OCI-LY1 (cell line): ENCODE data around the gene CNTNAP2.

Source experiments
- H2AFZ ChIP-seq: fragments of 200-600 bp; sonication (generic), shearing (Covaris generic); 2 replicates; pipeline ENCODE4 v1.6.0; 2014; ENCODE audit warnings: antibody characterized with exemption, mild to moderate bottlenecking, low read length
- H3F3A ChIP-seq: fragments of 200-600 bp; sonication (generic), shearing (Covaris generic); 2 replicates; pipeline ENCODE4 v1.6.0; 2014; ENCODE audit warnings: mild to moderate bottlenecking, antibody characterized with exemption, low read length, moderate library complexity; ENCODE audit not compliant: insufficient read depth
- H3K27ac ChIP-seq: fragments of 200-600 bp; sonication (generic); 2 replicates; pipeline ENCODE4 v1.5.1; 2014; ENCODE audit warnings: low read length, mixed run types, mild to moderate bottlenecking, low read depth; ENCODE audit not compliant: poor library complexity, severe bottlenecking
- H3K27me3 ChIP-seq: fragments of 200-600 bp; sonication (generic); 2 replicates; pipeline ENCODE4 v1.6.0; 2014; ENCODE audit warnings: antibody characterized with exemption, mild to moderate bottlenecking, low read length, moderate library complexity; ENCODE audit not compliant: insufficient read depth
- H3K36me3 ChIP-seq: fragments of 200-600 bp; sonication (generic); 2 replicates; pipeline ENCODE4 v1.6.1; 2014; ENCODE audit warnings: mild to moderate bottlenecking, antibody characterized with exemption, low read length, moderate library complexity, mixed read lengths; ENCODE audit not compliant: insufficient read depth
- H3K4me1 ChIP-seq: fragments of 200-600 bp; sonication (generic); 2 replicates; pipeline ENCODE4 v1.5.1; 2014; ENCODE audit warnings: mild to moderate bottlenecking, low read length, moderate library complexity; ENCODE audit not compliant: insufficient read depth, severe bottlenecking
- H3K4me2 ChIP-seq: fragments of 200-600 bp; sonication (generic), shearing (Covaris generic); 2 replicates; pipeline ENCODE4 v1.6.1; 2014; ENCODE audit warnings: low read length
- H3K4me3 ChIP-seq: fragments of 200-600 bp; sonication (generic); 2 replicates; pipeline ENCODE4 v1.5.1; 2014; ENCODE audit warnings: low read length, low read depth, mild to moderate bottlenecking, mixed read lengths; ENCODE audit not compliant: poor library complexity, severe bottlenecking
- H3K79me2 ChIP-seq: fragments of 200-600 bp; shearing (Covaris generic); 2 replicates; pipeline ENCODE4 v1.6.1; 2016; ENCODE audit warnings: mixed run types, low read length, mixed read lengths; ENCODE audit not compliant: insufficient read depth
- H3K9ac ChIP-seq: fragments of 200-600 bp; sonication (generic), shearing (Covaris generic); 2 replicates; pipeline ENCODE4 v1.6.1; 2014; ENCODE audit warnings: mild to moderate bottlenecking, low read length, mixed read lengths
- H3K9me2 ChIP-seq: fragments of 200-600 bp; sonication (generic), shearing (Covaris generic); 2 replicates; pipeline ENCODE4 v1.6.1; 2014; ENCODE audit warnings: low read depth, mild to moderate bottlenecking, low read length, mixed read lengths
- H3K9me3 ChIP-seq: fragments of 200-600 bp; shearing (Covaris generic); 2 replicates; pipeline ENCODE4 v1.6.1; 2014; ENCODE audit warnings: low read length, mixed read lengths
- H4K20me1 ChIP-seq: fragments of 200-600 bp; sonication (generic), shearing (Covaris generic); 2 replicates; pipeline ENCODE4 v1.6.0; 2016; ENCODE audit warnings: mild to moderate bottlenecking, low read length; ENCODE audit not compliant: insufficient read depth
- EZH2 ChIP-seq: fragments of 200-600 bp; sonication (generic), shearing (Covaris generic); IDR thresholded peaks from 2 replicates; pipeline ENCODE4 v1.8.0; 2017; ENCODE audit warnings: borderline replicate concordance, mixed run types, mild to moderate bottlenecking, antibody characterized with exemption, low read length, moderate library complexity, mixed read lengths
- TF ChIP-seq, protein P1 (sequence below): fragments of 200-600 bp; sonication (generic), shearing (Covaris generic); IDR thresholded peaks from 2 replicates; pipeline ENCODE4 v1.5.1; 2017; ENCODE audit warnings: mild to moderate bottlenecking, antibody characterized with exemption, low read length, moderate library complexity, mixed read lengths

The CNTNAP2 gene

GRCh38 chr7:147878912-147879661 is 1762.5 kb downstream of the CNTNAP2 start:
- no peaks in the 10 kb centered on the region for H3K9me3 ChIP-seq
- no peak overlapping the region for H3K4me2 ChIP-seq
- no peaks in the 10 kb centered on the region for H3K36me3 ChIP-seq
- H3K4me3 ChIP-seq: no peak overlapping the region
- H3K4me1 ChIP-seq: no peaks in the 10 kb centered on the region
- H3K27ac ChIP-seq: no peak overlapping the region
- no peaks in the 10 kb centered on the region for H3K27me3 ChIP-seq
- no peaks in the 10 kb centered on the region for H3K79me2 ChIP-seq
- H3K9me2 ChIP-seq: no peaks in the 10 kb centered on the region
- H4K20me1 ChIP-seq: no peaks in the 10 kb centered on the region
- no peak for TF ChIP-seq EZH2
- TF ChIP-seq, protein P1, sequence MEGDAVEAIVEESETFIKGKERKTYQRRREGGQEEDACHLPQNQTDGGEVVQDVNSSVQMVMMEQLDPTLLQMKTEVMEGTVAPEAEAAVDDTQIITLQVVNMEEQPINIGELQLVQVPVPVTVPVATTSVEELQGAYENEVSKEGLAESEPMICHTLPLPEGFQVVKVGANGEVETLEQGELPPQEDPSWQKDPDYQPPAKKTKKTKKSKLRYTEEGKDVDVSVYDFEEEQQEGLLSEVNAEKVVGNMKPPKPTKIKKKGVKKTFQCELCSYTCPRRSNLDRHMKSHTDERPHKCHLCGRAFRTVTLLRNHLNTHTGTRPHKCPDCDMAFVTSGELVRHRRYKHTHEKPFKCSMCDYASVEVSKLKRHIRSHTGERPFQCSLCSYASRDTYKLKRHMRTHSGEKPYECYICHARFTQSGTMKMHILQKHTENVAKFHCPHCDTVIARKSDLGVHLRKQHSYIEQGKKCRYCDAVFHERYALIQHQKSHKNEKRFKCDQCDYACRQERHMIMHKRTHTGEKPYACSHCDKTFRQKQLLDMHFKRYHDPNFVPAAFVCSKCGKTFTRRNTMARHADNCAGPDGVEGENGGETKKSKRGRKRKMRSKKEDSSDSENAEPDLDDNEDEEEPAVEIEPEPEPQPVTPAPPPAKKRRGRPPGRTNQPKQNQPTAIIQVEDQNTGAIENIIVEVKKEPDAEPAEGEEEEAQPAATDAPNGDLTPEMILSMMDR: no peak
- H3K9ac ChIP-seq: no peak overlapping the region
- no peak overlapping the region for H2AFZ ChIP-seq
- H3F3A ChIP-seq: no peaks in the 10 kb centered on the region

GRCh38 chr7:147885869-147886268 is 1769.3 kb downstream of the CNTNAP2 start:
- no peak overlapping the region for H3K4me2 ChIP-seq
- no peaks in the 10 kb centered on the region for H3F3A ChIP-seq
- H3K79me2 ChIP-seq: no peaks in the 10 kb centered on the region
- no peak overlapping the region for H3K27ac ChIP-seq
- no peaks in the 10 kb centered on the region for H3K27me3 ChIP-seq
- no peak overlapping the region for H3K9ac ChIP-seq
- no peak for TF ChIP-seq EZH2
- TF ChIP-seq, protein P1: no peak
- H3K4me1 ChIP-seq: no peaks in the 10 kb centered on the region
- no peaks in the 10 kb centered on the region for H3K36me3 ChIP-seq
- H3K9me2 ChIP-seq: no peaks in the 10 kb centered on the region
- no peak overlapping the region for H3K4me3 ChIP-seq
- no peaks in the 10 kb centered on the region for H3K9me3 ChIP-seq
- no peak overlapping the region for H2AFZ ChIP-seq
- H4K20me1 ChIP-seq: no peaks in the 10 kb centered on the region

DNA sequence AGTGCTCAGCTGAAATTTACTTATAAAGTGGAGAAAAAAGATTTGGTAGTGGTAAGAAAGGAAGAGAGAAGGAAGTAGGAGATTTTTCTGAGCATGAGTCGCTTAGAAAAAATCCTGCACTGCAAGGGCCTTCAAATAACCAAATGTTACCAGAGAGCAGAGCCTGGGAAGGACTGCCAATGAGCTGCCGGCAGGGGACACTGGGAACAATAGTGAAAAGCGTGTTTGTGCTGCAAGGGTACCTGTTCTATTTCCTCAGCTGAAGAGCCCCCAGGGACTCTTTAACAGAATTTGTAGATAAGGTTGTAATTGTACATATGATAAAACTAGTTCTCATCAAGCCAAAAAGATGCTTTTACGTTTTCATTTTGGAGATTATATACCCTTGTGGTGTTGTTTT is 1777.7 kb downstream of the CNTNAP2 start:
- Histone ChIP-seq H3K27me3 (no peaks in the 10 kb centered on the region), H3K9me3 (no peaks in the 10 kb centered on the region), H3K4me2 (no peak overlapping the region), H3K27ac (no peak overlapping the region), H2AFZ (no peak overlapping the region), H3K9ac (no peak overlapping the region), H3F3A (no peaks in the 10 kb centered on the region), H3K79me2 (no peaks in the 10 kb centered on the region), H3K9me2 (0 out of 2 replicates have a peak, but pooled peaks cover 2% of the 10 kb centered on the region), H3K4me1 (no peaks in the 10 kb centered on the region), H3K36me3 (no peaks in the 10 kb centered on the region), H4K20me1 (no peaks in the 10 kb centered on the region), H3K4me3 (no peak overlapping the region)
- TF ChIP-seq, protein P1: no peak
- TF ChIP-seq EZH2: no peak
